ENCODE results near the gene HKDC1.

The HKDC1 gene

DNA sequence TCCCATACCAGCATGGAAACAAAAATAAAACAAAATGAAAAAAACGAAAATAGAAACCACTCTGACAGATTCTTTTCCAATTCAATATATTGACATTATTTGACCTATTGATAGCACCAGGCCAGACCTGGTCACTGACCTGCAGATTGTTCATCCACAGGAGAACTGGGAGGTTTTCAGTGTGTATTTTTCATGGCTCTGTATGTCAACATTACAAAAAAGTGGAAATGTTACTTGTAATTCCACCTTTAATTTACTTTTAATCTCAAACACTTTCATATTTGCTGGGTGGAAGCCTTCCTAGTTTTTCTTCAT lies 2.9 kb downstream of the HKDC1 start:
- no peaks in the 10 kb centered on the region for H3K36me3 ChIP-seq (ENCODE audit: insufficient read depth, low read length)
- no peak overlapping the region for H3K4me3 ChIP-seq (ENCODE audit: low read length)
- H3K27me3 ChIP-seq (ENCODE audit: insufficient read depth, low read length) = peaks cover 7% of the 10 kb centered on the region
- no peaks in the 10 kb centered on the region for H3K9me3 ChIP-seq (ENCODE audit: low read length)
- H3K4me1 ChIP-seq (ENCODE audit: insufficient read depth, low read length) = no peaks in the 10 kb centered on the region
- H2AFZ ChIP-seq (ENCODE audit: low read depth, low read length) = no peak overlapping the region

- Histone ChIP-seq H3K4me3 (ENCODE audit: low read length) (no peak overlapping the region), H3K36me3 (ENCODE audit: insufficient read depth, low read length) (no peaks in the 10 kb centered on the region), H3K27me3 (ENCODE audit: insufficient read depth, low read length) (peaks cover 7% of the 10 kb centered on the region), H3K9me3 (ENCODE audit: low read length) (no peaks in the 10 kb centered on the region), H2AFZ (ENCODE audit: low read depth, low read length) (no peak overlapping the region), H3K4me1 (ENCODE audit: insufficient read depth, low read length) (no peaks in the 10 kb centered on the region)
These were observed 4.9 kb downstream of the HKDC1 start for GRCh38 chr10:69224862-69225657.

DNA sequence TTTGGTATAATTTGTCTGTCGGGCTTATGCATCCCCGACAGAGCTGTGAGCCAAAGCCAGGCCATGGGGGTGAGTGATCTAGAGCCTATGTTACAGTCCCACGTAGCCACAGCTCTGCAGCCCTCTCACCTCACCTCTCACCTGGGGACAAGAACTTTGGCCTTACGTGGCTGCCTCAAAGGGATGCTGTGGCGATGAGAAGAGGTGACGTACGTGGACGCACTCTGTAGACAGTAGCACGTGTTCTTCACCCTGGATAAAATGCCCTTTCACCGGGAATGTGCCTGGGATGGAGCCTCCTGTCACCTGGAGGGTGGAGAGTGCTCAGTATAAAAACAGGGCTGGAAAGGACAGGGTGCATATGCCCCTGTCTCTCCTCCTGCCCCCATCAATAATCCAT lies 5.5 kb downstream of the HKDC1 start:
- Histone ChIP-seq H2AFZ (ENCODE audit: low read depth, low read length) (no peak overlapping the region), H3K27me3 (ENCODE audit: insufficient read depth, low read length) (peaks cover 11% of the 10 kb centered on the region), H3K4me3 (ENCODE audit: low read length) (no peak overlapping the region)

GRCh38 chr10:69226919-69227450 lies 6.9 kb downstream of the HKDC1 start:
- Histone ChIP-seq H3K4me3 (ENCODE audit: low read length) (no peak overlapping the region), H3K27me3 (ENCODE audit: insufficient read depth, low read length) (peaks cover 12% of the 10 kb centered on the region), H3K9me3 (ENCODE audit: low read length) (no peaks in the 10 kb centered on the region), H2AFZ (ENCODE audit: low read depth, low read length) (no peak overlapping the region), H3K36me3 (ENCODE audit: insufficient read depth, low read length) (no peaks in the 10 kb centered on the region), H3K4me1 (ENCODE audit: insufficient read depth, low read length) (no peaks in the 10 kb centered on the region)

More for the DNA sequence above, 5.5 kb downstream of the HKDC1 start:
- Histone ChIP-seq H3K4me1 (ENCODE audit: insufficient read depth, low read length) (no peaks in the 10 kb centered on the region), H3K36me3 (ENCODE audit: insufficient read depth, low read length) (no peaks in the 10 kb centered on the region), H3K9me3 (ENCODE audit: low read length) (no peaks in the 10 kb centered on the region)

DNA sequence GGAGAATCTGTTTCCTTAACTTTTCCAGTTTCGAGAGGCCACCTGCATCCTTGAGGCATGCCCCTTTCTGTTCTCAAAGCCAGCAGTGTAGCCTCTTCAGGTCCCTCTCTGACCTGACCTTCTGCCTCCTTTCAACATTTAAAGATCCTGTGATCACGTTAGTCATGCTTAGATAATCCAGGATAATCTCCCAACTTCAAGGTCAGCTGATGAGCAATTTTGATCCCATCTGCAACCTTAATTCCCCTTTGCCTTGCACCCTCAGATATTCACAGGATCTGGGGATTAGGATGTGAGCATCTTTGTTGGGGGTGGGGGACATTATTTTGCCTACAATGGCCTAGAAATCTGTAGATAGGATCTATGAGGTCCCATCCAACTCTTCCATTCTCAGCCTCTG lies 8.0 kb downstream of the HKDC1 start:
- Histone ChIP-seq H3K27me3 (ENCODE audit: insufficient read depth, low read length) (peaks cover 15% of the 10 kb centered on the region), H3K36me3 (ENCODE audit: insufficient read depth, low read length) (no peaks in the 10 kb centered on the region), H3K9me3 (ENCODE audit: low read length) (no peaks in the 10 kb centered on the region), H3K4me1 (ENCODE audit: insufficient read depth, low read length) (peaks cover 6% of the 10 kb centered on the region), H2AFZ (ENCODE audit: low read depth, low read length) (no peak overlapping the region), H3K4me3 (ENCODE audit: low read length) (no peak overlapping the region)

DNA sequence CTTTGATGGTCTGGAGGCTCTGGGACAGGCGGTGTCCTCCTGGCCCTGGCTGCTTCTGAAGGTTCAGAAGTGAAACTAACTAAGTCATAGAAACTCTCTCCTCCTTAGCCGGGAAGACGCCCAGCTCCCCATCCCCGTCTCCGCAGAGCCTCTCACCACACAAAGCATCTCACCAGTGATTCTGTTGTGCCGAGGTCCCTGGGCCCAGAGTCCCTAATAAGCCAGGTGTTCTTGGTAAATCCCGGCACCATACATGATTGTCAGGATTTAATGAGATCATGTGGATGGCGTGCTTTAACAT lies 9.4 kb downstream of the HKDC1 start:
- Histone ChIP-seq H3K9me3 (ENCODE audit: low read length) (no peaks in the 10 kb centered on the region), H3K27me3 (ENCODE audit: insufficient read depth, low read length) (peaks cover 15% of the 10 kb centered on the region)

DNA sequence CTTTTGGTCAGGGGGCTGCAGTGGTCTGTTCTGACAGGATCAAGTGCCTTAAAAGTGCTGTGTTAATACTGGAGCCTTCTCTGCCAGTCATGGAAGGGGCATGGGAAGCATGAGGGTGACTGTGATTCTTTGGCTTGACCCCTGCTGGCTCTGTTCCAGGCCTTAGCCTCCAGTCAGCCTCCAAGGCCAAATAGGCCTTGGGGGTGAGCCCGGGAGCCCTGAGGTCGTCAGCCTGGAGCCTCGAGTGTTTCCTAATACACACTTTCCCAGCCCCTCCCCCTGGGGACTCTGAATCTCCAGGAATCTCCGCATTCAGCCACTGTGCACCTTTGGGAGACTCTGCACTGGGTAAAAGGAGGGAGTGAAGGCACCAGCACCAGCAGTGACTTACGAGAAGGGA lies 10.0 kb downstream of the HKDC1 start:
- H3K36me3 ChIP-seq (ENCODE audit: insufficient read depth, low read length) = no peaks in the 10 kb centered on the region
- H3K27me3 ChIP-seq (ENCODE audit: insufficient read depth, low read length) = peaks cover 15% of the 10 kb centered on the region
- H2AFZ ChIP-seq (ENCODE audit: low read depth, low read length) = no peak overlapping the region
- H3K4me1 ChIP-seq (ENCODE audit: insufficient read depth, low read length) = peaks cover 8% of the 10 kb centered on the region
- H3K4me3 ChIP-seq (ENCODE audit: low read length) = no peak overlapping the region
- no peaks in the 10 kb centered on the region for H3K9me3 ChIP-seq (ENCODE audit: low read length)

More for the DNA sequence above, 9.4 kb downstream of the HKDC1 start:
- H2AFZ ChIP-seq (ENCODE audit: low read depth, low read length) = no peak overlapping the region
- peaks cover 8% of the 10 kb centered on the region for H3K4me1 ChIP-seq (ENCODE audit: insufficient read depth, low read length)
- no peaks in the 10 kb centered on the region for H3K36me3 ChIP-seq (ENCODE audit: insufficient read depth, low read length)
- H3K4me3 ChIP-seq (ENCODE audit: low read length) = no peak overlapping the region

DNA sequence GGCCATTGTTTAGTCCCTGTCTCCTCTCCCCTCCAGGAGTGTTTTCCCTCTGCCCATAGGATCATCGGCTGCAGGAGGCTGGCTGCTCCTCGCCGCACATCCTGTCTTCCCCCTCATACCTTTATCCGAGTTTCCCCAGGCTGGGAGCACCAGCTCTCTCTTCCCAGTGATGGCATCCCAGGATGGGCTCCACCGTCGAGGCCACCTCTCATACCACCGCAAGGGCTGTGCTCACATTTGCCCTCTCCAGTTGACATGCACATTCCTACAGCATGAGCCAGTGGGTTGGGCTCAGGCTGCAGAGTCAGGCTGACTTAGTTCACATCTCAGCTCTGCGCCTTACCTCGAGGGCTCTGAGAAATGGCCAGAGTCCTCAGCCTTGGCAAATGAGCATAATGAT lies 12.1 kb downstream of the HKDC1 start:
- no peak overlapping the region for H2AFZ ChIP-seq (ENCODE audit: low read depth, low read length)
- H3K36me3 ChIP-seq (ENCODE audit: insufficient read depth, low read length) = no peaks in the 10 kb centered on the region
- peaks cover 8% of the 10 kb centered on the region for H3K27me3 ChIP-seq (ENCODE audit: insufficient read depth, low read length)
- H3K4me1 ChIP-seq (ENCODE audit: insufficient read depth, low read length) = peaks cover 8% of the 10 kb centered on the region
- H3K4me3 ChIP-seq (ENCODE audit: low read length) = no peak overlapping the region
- H3K9me3 ChIP-seq (ENCODE audit: low read length) = no peaks in the 10 kb centered on the region

- Histone ChIP-seq H3K9me3 (ENCODE audit: low read length) (no peaks in the 10 kb centered on the region), H3K4me1 (ENCODE audit: insufficient read depth, low read length) (peaks cover 10% of the 10 kb centered on the region), H3K36me3 (ENCODE audit: insufficient read depth, low read length) (no peaks in the 10 kb centered on the region), H3K4me3 (ENCODE audit: low read length) (no peak overlapping the region), H3K27me3 (ENCODE audit: insufficient read depth, low read length) (peaks cover 8% of the 10 kb centered on the region), H2AFZ (ENCODE audit: low read depth, low read length) (peak overlapping the region; percentile 3)
These were observed 12.8 kb downstream of the HKDC1 start for GRCh38 chr10:69232736-69233480.

DNA sequence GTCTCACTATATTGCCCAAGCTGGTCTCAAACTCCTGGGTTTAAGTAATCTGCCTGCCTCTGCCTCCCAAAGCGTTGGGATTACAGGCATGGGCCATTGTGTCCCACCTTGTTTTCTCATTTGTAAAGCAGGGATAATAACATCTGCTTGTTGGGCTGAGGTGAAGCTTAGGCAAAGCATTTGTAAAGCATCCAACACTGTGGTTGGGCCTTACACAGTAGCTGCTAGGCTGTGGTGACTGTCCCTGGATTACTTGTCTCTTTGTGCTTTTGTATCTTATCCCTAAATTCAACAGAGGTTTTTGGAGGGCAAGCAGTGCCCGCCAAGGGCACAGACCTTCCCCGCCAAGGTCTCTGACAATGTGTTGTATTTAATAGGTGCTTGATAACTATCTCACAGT lies 14.3 kb downstream of the HKDC1 start:
- Histone ChIP-seq H3K36me3 (ENCODE audit: insufficient read depth, low read length) (no peaks in the 10 kb centered on the region), H3K27me3 (ENCODE audit: insufficient read depth, low read length) (peaks cover 13% of the 10 kb centered on the region), H2AFZ (ENCODE audit: low read depth, low read length) (no peak overlapping the region), H3K9me3 (ENCODE audit: low read length) (no peaks in the 10 kb centered on the region), H3K4me3 (ENCODE audit: low read length) (no peak overlapping the region), H3K4me1 (ENCODE audit: insufficient read depth, low read length) (peaks cover 10% of the 10 kb centered on the region)

DNA sequence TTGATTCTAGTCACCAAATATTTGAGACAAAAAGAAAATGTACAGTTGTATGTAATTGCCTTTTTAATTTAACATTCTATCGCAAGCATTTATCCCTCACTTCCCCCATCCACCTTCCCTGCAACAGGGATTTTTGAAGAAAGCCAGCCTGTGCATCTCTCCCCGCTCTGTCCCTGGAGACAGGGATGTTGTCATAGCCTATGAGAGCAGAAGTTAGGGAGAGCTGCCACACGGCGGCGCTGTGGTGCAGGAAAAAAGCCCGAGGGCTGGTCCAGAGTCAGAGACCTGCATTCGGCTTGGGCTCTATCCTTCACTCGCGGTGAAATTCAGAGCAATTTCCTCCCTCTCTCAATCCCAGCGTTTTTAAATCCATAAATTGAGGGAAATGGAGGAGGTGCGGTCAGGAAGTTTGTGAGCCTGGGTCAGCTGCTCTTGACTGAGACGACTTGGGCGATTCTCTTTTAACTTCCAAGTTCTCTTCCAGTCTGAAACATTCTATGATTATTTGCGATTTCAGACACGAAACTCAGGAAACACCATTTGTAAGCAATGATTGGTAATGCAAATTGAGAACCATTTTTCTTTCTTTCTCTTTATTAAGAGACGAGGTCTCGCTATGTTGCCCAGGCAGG lies 17.5 kb downstream of the HKDC1 start:
- H3K4me3 ChIP-seq (ENCODE audit: low read length) = no peak overlapping the region
- no peaks in the 10 kb centered on the region for H3K9me3 ChIP-seq (ENCODE audit: low read length)
- H2AFZ ChIP-seq (ENCODE audit: low read depth, low read length) = no peak overlapping the region
- peaks cover 9% of the 10 kb centered on the region for H3K27me3 ChIP-seq (ENCODE audit: insufficient read depth, low read length)
- no peaks in the 10 kb centered on the region for H3K36me3 ChIP-seq (ENCODE audit: insufficient read depth, low read length)
- H3K4me1 ChIP-seq (ENCODE audit: insufficient read depth, low read length) = peaks cover 13% of the 10 kb centered on the region

- Histone ChIP-seq H2AFZ (ENCODE audit: low read depth, low read length) (no peak overlapping the region), H3K4me1 (ENCODE audit: insufficient read depth, low read length) (peaks cover 13% of the 10 kb centered on the region), H3K4me3 (ENCODE audit: low read length) (no peak overlapping the region), H3K9me3 (ENCODE audit: low read length) (no peaks in the 10 kb centered on the region), H3K36me3 (ENCODE audit: insufficient read depth, low read length) (no peaks in the 10 kb centered on the region), H3K27me3 (ENCODE audit: insufficient read depth, low read length) (peaks cover 9% of the 10 kb centered on the region)
These were observed 19.0 kb downstream of the HKDC1 start for GRCh38 chr10:69239136-69239535.

- H3K27me3 ChIP-seq (ENCODE audit: insufficient read depth, low read length) = peaks cover 9% of the 10 kb centered on the region
- no peak overlapping the region for H2AFZ ChIP-seq (ENCODE audit: low read depth, low read length)
- H3K4me1 ChIP-seq (ENCODE audit: insufficient read depth, low read length) = peaks cover 13% of the 10 kb centered on the region
- H3K4me3 ChIP-seq (ENCODE audit: low read length) = no peak overlapping the region
- H3K36me3 ChIP-seq (ENCODE audit: insufficient read depth, low read length) = no peaks in the 10 kb centered on the region
- H3K9me3 ChIP-seq (ENCODE audit: low read length) = no peaks in the 10 kb centered on the region
These were observed 19.8 kb downstream of the HKDC1 start for GRCh38 chr10:69239816-69240434.
